Aorta (tissue), 5 donors: ENCODE data around the gene COPS8. TPM values are rescaled to one million over a fixed set of nuclear protein-coding genes. Genes with fewer than 3 reads are reported as not detected.

Experiments
- ATAC-seq: fragments of 200-7000 bp; cut with Tn5 transposase; one replicate; pipeline ENCODE4 v1.9.1; 2022; ENCODE audit warnings: moderate library complexity; ENCODE audit not compliant: low FRiP score
- DNase-seq, 2 donors: peaks; one replicate each; pipeline ENCODE4 v3.0.0-alpha.2; 2020
- H3K27ac ChIP-seq, 2 donors: one replicate each; pipeline ENCODE4 v1.5.1; 2013; ENCODE audit warnings: low read length in 2 of 2, mild to moderate bottlenecking in 2 of 2, moderate library complexity in 2 of 2, control low read depth in 1 of 2, inconsistent platforms in 1 of 2, low read depth in 1 of 2
- H3K27me3 ChIP-seq, 2 donors: one replicate each; pipeline ENCODE4 v1.6.1; 2013; ENCODE audit warnings: control low read depth in 1 of 2, low read length in 1 of 2, mild to moderate bottlenecking in 1 of 2, moderate library complexity in 1 of 2; ENCODE audit not compliant: insufficient read depth in 2 of 2, control insufficient read depth in 1 of 2
- H3K36me3 ChIP-seq, 2 donors: one replicate each; pipeline ENCODE4 v1.6.1; 2013; ENCODE audit warnings: control low read depth in 1 of 2, low read length in 1 of 2, mild to moderate bottlenecking in 1 of 2; ENCODE audit not compliant: insufficient read depth in 2 of 2, control insufficient read depth in 1 of 2
- H3K4me1 ChIP-seq, 2 donors: one replicate each; pipeline ENCODE4 v1.6.1; 2013; ENCODE audit warnings: low read length in 2 of 2, control low read depth in 1 of 2, mild to moderate bottlenecking in 1 of 2, moderate library complexity in 1 of 2; ENCODE audit not compliant: insufficient read depth in 2 of 2, control insufficient read depth in 1 of 2
- H3K4me3 ChIP-seq, 2 donors: one replicate each; pipeline ENCODE4 v1.5.1; 2013; ENCODE audit warnings: low read length in 2 of 2, control low read depth in 1 of 2, mild to moderate bottlenecking in 1 of 2
- H3K9me3 ChIP-seq: one replicate; pipeline ENCODE4 v1.6.1; 2013; ENCODE audit warnings: mild to moderate bottlenecking, low read length; ENCODE audit not compliant: control insufficient read depth
- WGBS, 2 donors: extraction: QIAGEN DNeasy Blood & Tissue Kit; methylation state at CpG; one replicate each; pipeline ENCODE4 v1.1.7; 2013; 5-methylcytosine and 5-hydroxymethylcytosine counted together
- intact Hi-C, 2 donors: fragments of 100-400 bp; cut with DNase I; formaldehyde crosslinking; loops; one replicate each; pipeline versions ENCODE4 v1.14.2 to v1.15.0; 2022
- long read RNA-seq, 2 donors: library from polyadenylated mRNA; unstranded; transcript quantifications; one replicate each; pipeline ENCODE4 v2.0.0, GENCODE V29; 2020 to 2021
- polyA plus RNA-seq, 2 donors: library from polyadenylated mRNA; stranded (reverse); fragments of 200-250 nt; gene quantifications; one replicate each; pipeline ENCODE4 v1.2.3, GENCODE V29; 2013
- total RNA-seq, 2 donors: library from RNA; stranded (reverse); fragmentation: NEBNext Ultra II Directional; extraction: Animal tissue kit (Norgen Biotek cat#: 25700); gene quantifications; one replicate each; pipeline ENCODE4 v1.2.1, GENCODE V29; 2021
- donor health status: healthy with polysubstance abuse.
- donor health status: Bipolar disorder and iron deficiency.
- donor health status: DM: no; HTN: no; CAD: no.
- donor health status: DM: no; HTN: no; CAD: no.
- donor health status: DM: yes; HTN: yes; CAD: no.

COPS8 gene
- 10 to 100 TPM; 44.0 to 46.0 TPM for total RNA-seq
- 10 to 100 TPM; 42.8 to 60.3 TPM for polyA plus RNA-seq
- long read RNA-seq, donor 1, full-length matches to known transcripts = 95 of 129 reads
- long read RNA-seq, donor 1, partial matches to known transcripts = 4 of 129 reads
- long read RNA-seq, donor 1, other reads (novel, unspliced or antisense) = 30 of 129 reads
- long read RNA-seq, donor 2, full-length matches to known transcripts = 21 of 28 reads
- long read RNA-seq, donor 2, partial matches to known transcripts = 1 of 28 reads
- long read RNA-seq, donor 2, other reads (novel, unspliced or antisense) = 6 of 28 reads

DNA sequence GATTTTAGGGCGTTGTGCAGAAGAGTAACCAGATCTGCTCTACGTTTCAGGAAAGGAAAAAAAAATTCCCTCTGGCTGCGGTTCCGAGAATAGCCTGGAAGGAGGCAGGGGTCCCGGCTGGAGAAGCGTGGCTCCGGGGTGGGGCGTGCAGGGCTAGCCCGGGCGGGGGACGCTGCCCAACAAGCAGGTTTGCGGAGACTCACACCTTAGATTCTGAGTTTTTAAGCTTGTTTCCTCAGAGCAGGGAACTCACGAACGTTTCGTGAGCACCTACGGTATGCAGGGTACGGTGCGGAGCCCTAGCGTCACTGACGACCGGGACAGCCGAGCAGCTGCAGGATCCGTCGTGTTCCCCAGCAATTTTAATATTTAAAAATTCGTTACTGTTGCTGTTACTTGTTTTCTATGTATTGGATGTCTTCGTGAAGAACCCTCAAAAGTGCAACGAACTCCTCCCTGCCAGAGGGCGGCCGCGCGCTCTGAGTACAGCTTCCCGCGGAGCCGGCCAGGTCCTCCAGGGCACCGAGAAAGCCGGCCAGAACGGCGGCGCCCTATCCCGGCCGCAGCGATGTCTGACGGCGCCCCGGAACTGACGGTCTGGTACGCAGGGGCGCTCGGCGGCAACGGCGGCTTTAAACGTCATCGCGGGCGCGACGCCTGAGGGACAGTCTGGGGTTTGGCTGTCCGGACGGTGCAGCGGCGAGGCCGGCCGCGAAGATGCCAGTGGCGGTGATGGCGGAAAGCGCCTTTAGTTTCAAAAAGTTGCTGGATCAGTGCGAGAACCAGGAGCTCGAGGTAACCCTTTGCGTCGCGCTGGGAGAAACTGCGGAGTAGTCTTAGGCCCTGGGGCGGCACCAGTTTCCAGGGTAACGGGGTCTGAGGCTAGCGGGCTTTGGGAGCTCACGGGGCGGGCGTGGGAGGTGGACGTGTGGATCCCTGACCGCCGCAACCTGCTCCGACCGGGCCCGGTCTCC, at the start of gene COPS8:
COPS8 (plus strand) TSS at position 642 of the 974 bp plus-strand sequence; CDS start at position 718, 76 bp downstream.
- Histone ChIP-seq H3K4me3 (peak within 1 kb of the TSS; percentile 82 to 86), H3K9me3 (no peaks in the 10 kb centered on the region), H3K27me3 (no peaks in the 10 kb centered on the region), H3K4me1 (no peaks in the 10 kb centered on the region), H3K27ac (peak within 1 kb of the TSS; percentile 58 to 74), H3K36me3 (no peaks in the 10 kb centered on the region)
- ATAC-seq (peak; percentile 99), DNase-seq (peak; percentile 97 to 100)
- 0% methylated on average over 86 of the region's 86 CpGs for WGBS, 2 donors
- intact Hi-C loops = no loop called here

DNA sequence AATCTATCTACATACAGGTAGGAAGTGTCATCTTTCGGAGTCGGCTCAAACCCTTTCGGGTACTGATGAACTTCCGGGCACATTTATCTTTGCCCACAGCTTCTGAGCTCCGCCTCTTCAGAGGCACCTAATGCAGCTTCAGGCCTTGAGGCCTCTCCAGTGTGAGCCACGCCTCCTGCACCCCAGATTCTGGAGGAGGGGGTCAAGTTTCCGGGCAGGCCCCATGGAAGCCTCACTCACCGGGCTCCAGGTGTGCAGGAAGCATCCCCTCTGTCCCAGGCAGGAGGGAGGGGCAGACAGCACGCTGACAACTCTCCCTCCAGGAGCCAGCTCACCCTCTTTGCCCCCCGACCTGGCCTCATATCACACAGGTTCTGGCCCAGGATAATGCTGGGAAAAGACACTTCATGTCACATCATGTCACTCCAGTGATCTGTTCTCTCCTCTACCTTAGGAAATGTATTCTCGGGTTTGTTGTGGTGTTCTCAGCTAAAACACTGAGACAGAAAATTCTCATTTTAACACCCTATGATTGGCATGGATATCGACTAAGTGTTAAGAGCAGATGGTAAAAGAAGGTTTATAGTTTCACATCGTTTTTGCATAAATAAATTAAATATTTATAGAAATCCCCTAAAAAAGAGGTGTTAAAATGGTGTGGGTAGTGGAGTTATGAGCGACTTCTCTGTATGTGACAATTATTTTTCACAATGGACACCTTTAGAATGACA, 46.2 kb upstream of the COPS8 start:
- no peaks in the 10 kb centered on the region for H3K4me1 ChIP-seq
- no peak for DNase-seq
- 96 to 97% methylated on average over 14 of the region's 14 CpGs for WGBS, 2 donors
- H3K4me3 ChIP-seq = no peak overlapping the region
- no peak overlapping the region for H3K27ac ChIP-seq
- intact Hi-C loops = no loop called here
- H3K36me3 ChIP-seq = no peaks in the 10 kb centered on the region
- H3K27me3 ChIP-seq = no peaks in the 10 kb centered on the region
- no peaks in the 10 kb centered on the region for H3K9me3 ChIP-seq
- ATAC-seq = no peak

DNA sequence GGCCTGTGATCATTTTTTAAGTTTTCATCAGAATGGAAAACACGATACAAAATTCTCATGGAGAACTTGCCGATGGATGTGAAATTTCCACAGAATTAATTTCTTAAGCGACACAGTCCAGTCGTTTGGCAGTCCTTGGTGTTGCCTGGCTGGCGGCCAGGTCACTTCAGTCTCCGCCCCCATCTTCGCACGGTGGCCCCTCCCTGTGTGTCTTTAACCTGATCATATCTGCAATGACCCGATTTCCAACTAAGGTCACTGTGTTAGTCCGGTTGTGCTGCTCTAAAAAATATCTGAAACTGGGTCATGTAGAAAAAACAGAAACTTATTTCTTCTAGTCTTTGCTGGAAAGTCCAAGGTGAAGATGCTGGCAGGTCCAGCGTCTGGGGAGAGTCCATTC, 44.5 kb upstream of the COPS8 start:
- Histone ChIP-seq H3K27ac (no peak overlapping the region), H3K4me1 (no peaks in the 10 kb centered on the region), H3K4me3 (no peak overlapping the region), H3K9me3 (no peaks in the 10 kb centered on the region), H3K36me3 (no peaks in the 10 kb centered on the region), H3K27me3 (no peaks in the 10 kb centered on the region)
- 23 to 24% methylated on average over 11 of the region's 11 CpGs for WGBS, 2 donors
- peak in 1 of 2 donors; percentile 82 for DNase-seq
- intact Hi-C loops = no loop called here
- no peak for ATAC-seq

DNA sequence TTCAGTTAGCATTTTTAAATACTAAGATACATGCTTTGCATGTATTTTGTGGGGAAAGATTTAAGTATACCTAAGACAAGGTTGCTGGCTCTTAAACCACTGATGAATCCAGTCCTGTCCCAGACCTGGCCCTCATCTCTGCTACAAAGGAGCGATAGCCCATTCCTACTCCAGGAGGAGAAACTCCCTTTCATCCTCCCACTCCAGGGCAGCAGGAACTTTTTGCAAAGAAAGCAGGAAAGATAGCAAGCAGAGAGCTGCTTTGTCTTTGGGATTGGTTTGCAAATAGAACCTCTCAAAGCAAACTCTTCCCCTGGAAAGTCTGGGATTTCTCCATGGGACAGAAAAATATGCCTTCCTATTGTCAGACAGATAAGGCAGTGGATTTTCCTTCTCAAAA, 43.6 kb upstream of the COPS8 start:
- ATAC-seq (no peak), DNase-seq (no peak)
- intact Hi-C loops = no loop called here

DNA sequence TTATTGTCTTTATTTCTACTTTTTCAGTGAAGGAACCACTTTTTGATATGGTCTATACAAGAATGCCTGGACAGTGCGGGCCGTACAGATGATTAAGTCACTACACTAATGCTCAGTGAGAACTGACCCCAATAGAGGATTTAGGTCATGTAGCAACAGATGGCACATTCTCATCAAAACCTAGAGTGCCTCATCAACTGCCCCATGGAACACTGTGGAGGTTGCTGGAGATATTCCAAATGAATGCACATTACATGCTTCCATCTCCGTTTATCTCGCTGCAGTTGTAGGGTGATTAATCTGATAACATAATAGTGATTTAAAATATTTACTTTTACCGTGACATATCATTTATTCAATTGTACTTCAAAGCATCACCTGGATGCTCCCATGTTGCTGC, 41.8 kb upstream of the COPS8 start:
- intact Hi-C loops = no loop called here
- 89 to 92% methylated on average over 5 of the region's 5 CpGs for WGBS, 2 donors
- Histone ChIP-seq H3K27me3 (no peaks in the 10 kb centered on the region), H3K36me3 (no peaks in the 10 kb centered on the region), H3K4me1 (no peaks in the 10 kb centered on the region), H3K9me3 (no peaks in the 10 kb centered on the region), H3K27ac (no peak overlapping the region), H3K4me3 (no peak overlapping the region)
- ATAC-seq (no peak), DNase-seq (no peak)

More for the DNA sequence above, 43.6 kb upstream of the COPS8 start:
- WGBS, 2 donors = 78 to 85% methylated on average over 1 of the region's 1 CpG
- Histone ChIP-seq H3K9me3 (no peaks in the 10 kb centered on the region), H3K27me3 (no peaks in the 10 kb centered on the region), H3K27ac (no peak overlapping the region), H3K4me3 (no peak overlapping the region), H3K4me1 (no peaks in the 10 kb centered on the region), H3K36me3 (no peaks in the 10 kb centered on the region)

DNA sequence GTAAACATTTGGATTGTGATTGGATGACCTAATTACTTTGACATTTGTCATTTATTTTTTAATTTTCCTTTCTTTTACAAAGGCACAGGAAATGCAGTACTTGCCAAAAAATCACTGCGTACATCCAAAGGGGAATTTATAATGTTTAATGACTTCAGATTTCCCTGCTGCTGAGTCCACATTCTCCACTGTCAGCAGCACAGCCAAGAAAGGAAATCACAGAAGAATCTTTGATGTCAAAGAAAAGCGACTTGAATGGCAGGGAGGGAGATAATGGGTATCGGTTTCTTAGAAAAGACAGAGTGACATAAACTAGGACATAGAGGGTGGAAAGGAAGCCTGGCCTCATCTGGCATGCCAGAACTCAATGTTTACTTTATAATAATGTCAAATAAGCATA, 41.4 kb upstream of the COPS8 start:
- no peaks in the 10 kb centered on the region for H3K4me1 ChIP-seq
- no peak overlapping the region for H3K4me3 ChIP-seq
- DNase-seq (no peak), ATAC-seq (no peak)
- 69 to 77% methylated on average over 3 of the region's 3 CpGs for WGBS, 2 donors
- intact Hi-C loops = no loop called here
- H3K27me3 ChIP-seq = no peaks in the 10 kb centered on the region
- no peak overlapping the region for H3K27ac ChIP-seq
- H3K36me3 ChIP-seq = no peaks in the 10 kb centered on the region
- H3K9me3 ChIP-seq = no peaks in the 10 kb centered on the region

DNA sequence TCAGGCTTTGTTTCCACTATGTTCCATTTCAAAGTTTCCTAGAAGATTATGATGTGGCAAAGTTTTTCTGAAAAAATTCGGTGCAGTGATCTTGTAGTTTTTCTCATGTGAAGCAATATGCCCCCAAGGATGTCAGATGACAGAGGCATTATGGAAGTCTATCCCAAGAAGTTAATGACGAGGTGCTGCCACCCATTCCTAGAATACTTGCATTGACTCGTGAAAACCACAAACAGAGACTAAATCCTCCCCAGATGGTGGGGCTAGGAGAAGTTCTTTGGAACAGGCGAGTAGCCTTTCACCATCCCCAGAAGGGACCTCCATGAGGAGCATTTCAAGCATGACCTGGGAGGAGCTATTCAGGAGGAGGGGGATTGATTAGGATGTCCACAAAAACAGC, 40.2 kb upstream of the COPS8 start:
- ATAC-seq = no peak
- WGBS, 2 donors = 63 to 68% methylated on average over 4 of the region's 4 CpGs
- intact Hi-C loops = no loop called here

DNA sequence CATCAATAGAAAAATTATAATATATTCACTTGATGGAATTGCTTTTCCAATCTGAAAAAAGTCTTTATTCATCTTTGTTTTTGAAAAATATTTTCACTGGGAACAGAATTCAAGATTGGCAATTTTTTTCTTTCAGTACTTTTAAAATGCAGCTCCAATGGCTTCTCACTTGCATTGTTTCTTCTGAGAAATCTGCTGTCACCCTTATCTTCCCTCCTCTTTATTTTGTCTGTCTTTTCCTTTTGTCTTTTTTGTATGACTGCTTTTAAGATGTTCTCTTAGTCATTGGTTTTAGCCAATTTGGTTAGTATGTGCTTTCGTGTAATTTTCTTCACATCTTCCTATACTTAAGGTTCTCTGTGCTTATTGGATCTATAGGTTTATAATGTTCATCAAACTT, 37.1 kb upstream of the COPS8 start:
- no peaks in the 10 kb centered on the region for H3K36me3 ChIP-seq
- no peak for ATAC-seq
- intact Hi-C loops = no loop called here
- H3K4me3 ChIP-seq = no peak overlapping the region
- H3K27me3 ChIP-seq = no peaks in the 10 kb centered on the region
- peaks cover 3% of the 10 kb centered on the region for H3K9me3 ChIP-seq
- no peaks in the 10 kb centered on the region for H3K4me1 ChIP-seq
- WGBS, 2 donors = 100% methylated on average over 1 of the region's 1 CpG
- no peak for DNase-seq
- H3K27ac ChIP-seq = no peak overlapping the region

More for the DNA sequence above, 40.2 kb upstream of the COPS8 start:
- H3K4me1 ChIP-seq = no peaks in the 10 kb centered on the region
- H3K36me3 ChIP-seq = no peaks in the 10 kb centered on the region
- no peak overlapping the region for H3K4me3 ChIP-seq
- H3K27me3 ChIP-seq = no peaks in the 10 kb centered on the region
- no peak for DNase-seq
- H3K27ac ChIP-seq = no peak overlapping the region
- peaks cover 3% of the 10 kb centered on the region for H3K9me3 ChIP-seq
